Liver (tissue), 9 donors: Measurements from ENCODE around the gene RERE. TPM values are rescaled to one million over a fixed set of nuclear protein-coding genes. Genes with fewer than 3 reads are reported as not detected.
A peak's percentile ranks its signal among the peaks of the same experiment; 100 is the strongest.

Experiments
- DNase-seq: peaks from one replicate; pipeline ENCODE4 v3.0.0-alpha.2; 2017; ENCODE audit warnings: low spot score
- H3K27ac ChIP-seq, 2 donors: one replicate each; pipeline ENCODE4 v1.7.0; 2013; ENCODE audit warnings: inconsistent platforms in 2 of 2, low read length in 2 of 2, control low read depth in 1 of 2, low read depth in 1 of 2, mild to moderate bottlenecking in 1 of 2
- H3K27me3 ChIP-seq, 4 donors: one replicate each; pipeline versions ENCODE4 v1.6.1 to v1.7.0; 2013; ENCODE audit warnings: low read length in 3 of 4, inconsistent platforms in 1 of 4, mild to moderate bottlenecking in 1 of 4, moderate library complexity in 1 of 4; ENCODE audit not compliant: control insufficient read depth in 4 of 4, insufficient read depth in 4 of 4
- H3K36me3 ChIP-seq, 4 donors: one replicate each; pipeline versions ENCODE4 v1.6.1 to v1.7.0; 2013; ENCODE audit warnings: low read length in 3 of 4, mild to moderate bottlenecking in 3 of 4, low read depth in 1 of 4, moderate library complexity in 1 of 4; ENCODE audit not compliant: control insufficient read depth in 4 of 4, insufficient read depth in 3 of 4
- H3K4me1 ChIP-seq, 4 donors: one replicate each; pipeline versions ENCODE4 v1.6.1 to v1.7.0; 2013; ENCODE audit warnings: low read length in 3 of 4, mild to moderate bottlenecking in 3 of 4, moderate library complexity in 1 of 4; ENCODE audit not compliant: control insufficient read depth in 4 of 4, insufficient read depth in 4 of 4
- H3K4me3 ChIP-seq, 3 donors: one replicate each; pipeline versions ENCODE4 v1.6.1 to v1.7.0; 2013; ENCODE audit warnings: low read length in 3 of 3, control low read depth in 1 of 3, low read depth in 1 of 3, mild to moderate bottlenecking in 1 of 3
- H3K9ac ChIP-seq, 2 donors: one replicate each; pipeline ENCODE4 v1.7.0; 2013; ENCODE audit warnings: low read length in 2 of 2, mild to moderate bottlenecking in 2 of 2, moderate library complexity in 2 of 2, control low read depth in 1 of 2, low read depth in 1 of 2
- H3K9me3 ChIP-seq, 4 donors: one replicate each; pipeline versions ENCODE4 v1.6.1 to v1.7.0; 2013; ENCODE audit warnings: low read length in 3 of 4; ENCODE audit not compliant: control insufficient read depth in 4 of 4
- ATF3 ChIP-seq: IDR thresholded peaks from 2 replicates; pipeline ENCODE4 v1.6.1; 2016; ENCODE audit warnings: antibody characterized with exemption
- CTCF ChIP-seq: fragments of 150-350 bp; IDR thresholded peaks from 2 replicates; pipeline ENCODE4 v1.5.1; 2017; ENCODE audit warnings: improper control_type of control experiment, low read depth, low read length; ENCODE audit not compliant: missing input control
- EGR1 ChIP-seq, 2 donors: IDR thresholded peaks; 2 replicates each; pipeline ENCODE4 v1.6.1; 2016 to 2018; ENCODE audit warnings: antibody characterized with exemption in 2 of 2, low read depth in 2 of 2
- FOXA1 ChIP-seq: IDR thresholded peaks from 2 replicates; pipeline ENCODE4 v1.6.1; 2016; ENCODE audit warnings: antibody characterized with exemption
- GABPA ChIP-seq, 2 donors: IDR thresholded peaks in 1 of 2; conservative IDR thresholded peaks in 1 of 2; 2 replicates each; pipeline ENCODE4 v1.6.1; 2016; ENCODE audit warnings: antibody characterized with exemption in 2 of 2, mild to moderate bottlenecking in 1 of 2, moderate library complexity in 1 of 2
- HNF4A ChIP-seq, 2 donors: conservative IDR thresholded peaks; 2 replicates each; pipeline ENCODE4 v1.6.1; 2016; ENCODE audit warnings: antibody characterized with exemption in 2 of 2, mild to moderate bottlenecking in 2 of 2
- HNF4G ChIP-seq: IDR thresholded peaks from 2 replicates; pipeline ENCODE4 v1.6.1; 2016; ENCODE audit warnings: antibody characterized with exemption
- JUND ChIP-seq, 2 donors: IDR thresholded peaks; 2 replicates each; pipeline ENCODE4 v1.6.1; 2016; ENCODE audit warnings: antibody characterized with exemption in 2 of 2
- MAX ChIP-seq: IDR thresholded peaks from 2 replicates; pipeline ENCODE4 v1.6.1; 2016; ENCODE audit warnings: antibody characterized with exemption
- NR2F2 ChIP-seq: IDR thresholded peaks from 2 replicates; pipeline ENCODE4 v1.6.1; 2016; ENCODE audit warnings: antibody characterized with exemption
- RAD21 ChIP-seq, 2 donors: IDR thresholded peaks; 2 replicates each; pipeline ENCODE4 v1.6.1; 2016; ENCODE audit warnings: antibody characterized with exemption in 2 of 2, mild to moderate bottlenecking in 2 of 2
- RXRA ChIP-seq, 2 donors: IDR thresholded peaks; 2 replicates each; pipeline ENCODE4 v1.6.1; 2017 to 2018; ENCODE audit warnings: antibody characterized with exemption in 2 of 2, mild to moderate bottlenecking in 1 of 2
- SP1 ChIP-seq: IDR thresholded peaks from 2 replicates; pipeline ENCODE4 v1.6.1; 2018; ENCODE audit warnings: antibody characterized with exemption, mild to moderate bottlenecking
- TAF1 ChIP-seq: conservative IDR thresholded peaks from 2 replicates; pipeline ENCODE4 v1.6.1; 2016; ENCODE audit warnings: antibody characterized with exemption, mild to moderate bottlenecking
- YY1 ChIP-seq: IDR thresholded peaks from 2 replicates; pipeline ENCODE4 v1.6.1; 2016; ENCODE audit warnings: antibody characterized with exemption, mild to moderate bottlenecking
- WGBS: extraction: QIAGEN DNeasy Blood & Tissue Kit; methylation state at CpG from one replicate; pipeline ENCODE4 v1.1.7; 2013; 5-methylcytosine and 5-hydroxymethylcytosine counted together
- polyA plus RNA-seq, 2 donors: library from polyadenylated mRNA; stranded (reverse) in 1 of 2; unstranded in 1 of 2; fragments of 200-250 nt in 1 of 2; fragments of >200 nt in 1 of 2; fragmentation: Nextera tagmentation in 1 of 2; extraction: Ambion mirVana in 1 of 2; gene quantifications; one replicate each; pipeline versions ENCODE4 v1.2.1 to v1.2.3, GENCODE V29; 2013 to 2015
- total RNA-seq, 2 donors: library from RNA; depleted of rRNA; stranded (reverse); fragments of >200 nt; gene quantifications; one replicate each; pipeline ENCODE4 v1.2.3, GENCODE V29; 2014
- donor health status: healthy.
- donor health status: healthy.
- donor health status: healthy.
- donor health status: healthy.
- donor health status: healthy.

RERE gene
- total and polyA plus RNA-seq, 4 donors: 9.8 to 49.1 (median 24.8) TPM

GRCh38 chr1:8465692-8466091, 351.7 kb downstream of the RERE start:
- TF ChIP-seq HNF4A (conservative IDR thresholded peaks at IDR 0.05): no peak
- TF ChIP-seq SP1: no peak
- no peak for TF ChIP-seq TAF1
- no peak for TF ChIP-seq EGR1 (IDR thresholded peaks at IDR 0.05; ENCODE audit: low read depth in 2 of 2)
- no peak for TF ChIP-seq ATF3
- no peak for TF ChIP-seq YY1
- TF ChIP-seq FOXA1: no peak
- no peak for TF ChIP-seq MAX
- no peak for TF ChIP-seq RXRA (IDR thresholded peaks at IDR 0.05)
- TF ChIP-seq HNF4G: no peak
- TF ChIP-seq CTCF: no peak
- TF ChIP-seq JUND (IDR thresholded peaks at IDR 0.05): no peak
- TF ChIP-seq RAD21 (IDR thresholded peaks at IDR 0.05): no peak
- Histone ChIP-seq H3K4me1 (peaks cover 7 to 54% (median 46%) of the 10 kb centered on the region in 4 donors), H3K27ac (no peak overlapping the region), H3K36me3 (no peaks in the 10 kb centered on the region), H3K9ac (no peak overlapping the region), H3K9me3 (no peaks in the 10 kb centered on the region), H3K4me3 (no peak overlapping the region), H3K27me3 (no peaks in the 10 kb centered on the region)
- 71% methylated on average over 13 of the region's 13 CpGs for WGBS
- DNase-seq: no peak

GRCh38 chr1:8465013-8465412, 352.4 kb downstream of the RERE start:
- Histone ChIP-seq H3K27me3 (no peaks in the 10 kb centered on the region), H3K27ac (no peak overlapping the region), H3K4me3 (no peak overlapping the region), H3K36me3 (no peaks in the 10 kb centered on the region), H3K9ac (no peak overlapping the region), H3K4me1 (peaks cover 7 to 54% (median 46%) of the 10 kb centered on the region in 4 donors), H3K9me3 (no peaks in the 10 kb centered on the region)
- TF ChIP-seq RAD21 (IDR thresholded peaks at IDR 0.05): peak; percentile 58
- peak; percentile 11 for TF ChIP-seq CTCF
- TF ChIP-seq ATF3: no peak
- no peak for TF ChIP-seq GABPA (IDR thresholded peaks at IDR 0.05 in 1 of 2, conservative IDR thresholded peaks at IDR 0.05 in 1 of 2)
- TF ChIP-seq JUND (IDR thresholded peaks at IDR 0.05): no peak
- no peak for DNase-seq
- WGBS: 70% methylated on average over 5 of the region's 5 CpGs

GRCh38 chr1:8464377-8464776, 353.1 kb downstream of the RERE start:
- no peak overlapping the region for H3K4me3 ChIP-seq
- no peak for DNase-seq
- no peaks in the 10 kb centered on the region for H3K27me3 ChIP-seq
- H3K9me3 ChIP-seq: no peaks in the 10 kb centered on the region
- peak overlapping the region in 1 of 2 donors; percentile 61 for H3K27ac ChIP-seq
- peaks cover 7 to 54% (median 46%) of the 10 kb centered on the region in 4 donors for H3K4me1 ChIP-seq
- WGBS: 89% methylated on average over 4 of the region's 4 CpGs
- no peaks in the 10 kb centered on the region for H3K36me3 ChIP-seq
- H3K9ac ChIP-seq: no peak overlapping the region
- TF ChIP-seq MAX (no peak), JUND (IDR thresholded peaks at IDR 0.05) (no peak), EGR1 (IDR thresholded peaks at IDR 0.05; ENCODE audit: low read depth in 2 of 2) (no peak), RAD21 (IDR thresholded peaks at IDR 0.05) (no peak), CTCF (no peak), HNF4A (conservative IDR thresholded peaks at IDR 0.05) (no peak), TAF1 (no peak), NR2F2 (no peak), HNF4G (no peak), RXRA (IDR thresholded peaks at IDR 0.05) (no peak)
